HG03097 (cell line): Measurements from ENCODE around the gene DNAH9.

Source experiments
- ATAC-seq: cut with Tn5 transposase; IDR thresholded peaks from one replicate; pipeline ENCODE4 v1.9.1; 2021; ENCODE audit not compliant: unreplicated experiment, low FRiP score

The DNAH9 gene

GRCh38 chr17:11738151-11738550 lies 139.9 kb downstream of the DNAH9 start:
- ATAC-seq = no peak

- ATAC-seq = no peak
Measured at GRCh38 chr17:11739351-11739750, 141.1 kb downstream of the DNAH9 start.

- ATAC-seq = no peak
Measured at GRCh38 chr17:11739848-11740247, 141.6 kb downstream of the DNAH9 start.

GRCh38 chr17:11742886-11743285 lies 144.6 kb downstream of the DNAH9 start:
- ATAC-seq = no peak

GRCh38 chr17:11744696-11745095 lies 146.4 kb downstream of the DNAH9 start:
- ATAC-seq = no peak

GRCh38 chr17:11747441-11747840 lies 149.2 kb downstream of the DNAH9 start:
- no peak for ATAC-seq

- no peak for ATAC-seq
Measured at GRCh38 chr17:11757815-11758214, 159.5 kb downstream of the DNAH9 start.

GRCh38 chr17:11768106-11768505 lies 169.8 kb downstream of the DNAH9 start:
- ATAC-seq = no peak

- ATAC-seq = no peak
Measured at GRCh38 chr17:11768981-11769380, 170.7 kb downstream of the DNAH9 start.

GRCh38 chr17:11772031-11772430 lies 173.8 kb downstream of the DNAH9 start:
- no peak for ATAC-seq

- no peak for ATAC-seq
Measured at GRCh38 chr17:11779892-11780291, 181.6 kb downstream of the DNAH9 start.

GRCh38 chr17:11780621-11781020 lies 182.4 kb downstream of the DNAH9 start:
- no peak for ATAC-seq

GRCh38 chr17:11786711-11787438 lies 188.6 kb downstream of the DNAH9 start:
- no peak for ATAC-seq

GRCh38 chr17:11795906-11796305 lies 197.6 kb downstream of the DNAH9 start:
- ATAC-seq = no peak

GRCh38 chr17:11797803-11798202 lies 199.5 kb downstream of the DNAH9 start:
- no peak for ATAC-seq

- no peak for ATAC-seq
Measured at GRCh38 chr17:11803231-11803969, 205.1 kb downstream of the DNAH9 start.

- ATAC-seq = no peak
Measured at GRCh38 chr17:11805138-11805537, 206.9 kb downstream of the DNAH9 start.

GRCh38 chr17:11805952-11806351 lies 207.7 kb downstream of the DNAH9 start:
- no peak for ATAC-seq

- ATAC-seq = no peak
Measured at GRCh38 chr17:11807606-11808005, 209.3 kb downstream of the DNAH9 start.

GRCh38 chr17:11813278-11813677 lies 215.0 kb downstream of the DNAH9 start:
- ATAC-seq = no peak

- ATAC-seq = no peak
Measured at GRCh38 chr17:11813871-11814270, 215.6 kb downstream of the DNAH9 start.

GRCh38 chr17:11814655-11815262 lies 216.5 kb downstream of the DNAH9 start:
- no peak for ATAC-seq
